ENCODE measurements around the gene FARP1. TPM values are rescaled to one million over a fixed set of nuclear protein-coding genes. Genes with fewer than 3 reads are reported as not detected.

The FARP1 gene
- total RNA-seq, 1 donor from 2014 or later = 128 TPM

DNA sequence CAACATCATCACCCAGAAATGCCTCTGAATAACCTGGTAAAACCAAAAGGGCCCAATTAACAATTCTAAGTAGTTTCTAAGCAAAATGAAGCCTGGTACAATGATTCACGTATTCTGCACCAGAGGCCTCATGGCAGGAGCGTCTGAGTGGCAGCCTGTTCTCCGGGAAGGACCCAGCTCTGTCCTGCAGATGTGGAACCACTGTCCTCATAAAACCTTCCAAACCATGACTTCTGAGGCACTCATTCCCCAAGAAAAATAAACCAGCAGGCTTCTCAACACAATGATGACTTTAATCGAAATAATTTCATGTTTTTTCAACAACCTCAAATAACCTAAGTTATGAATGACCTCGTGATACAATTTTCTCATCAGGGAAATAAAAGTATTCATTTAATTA, 344.1 kb downstream of the FARP1 start:
- no peak for DNase-seq (ENCODE audit: low read depth)
- Histone ChIP-seq H3K27ac (ENCODE audit: low read depth, low read length) (no peak overlapping the region), H3K36me3 (ENCODE audit: insufficient read depth, low read length) (no peaks in the 10 kb centered on the region), H3K4me2 (ENCODE audit: low read length) (no peak overlapping the region), H2AFZ (ENCODE audit: low read depth, low read length) (no peak overlapping the region), H3K79me2 (ENCODE audit: insufficient read depth, low read length) (peaks cover 94% of the 10 kb centered on the region), H4K20me1 (ENCODE audit: insufficient read depth, low read length) (peaks cover 58% of the 10 kb centered on the region), H3K27me3 (ENCODE audit: insufficient read depth, low read length) (no peaks in the 10 kb centered on the region), H3K9ac (ENCODE audit: low read length) (no peak overlapping the region), H3K4me3 (ENCODE audit: insufficient read depth, low read depth, low read length) (no peak overlapping the region), H3K4me1 (ENCODE audit: insufficient read depth, low read length) (peaks cover 54% of the 10 kb centered on the region), H3K9me3 (ENCODE audit: insufficient read depth, low read depth, low read length) (no peaks in the 10 kb centered on the region)
- H3K36me3 Mint-ChIP-seq (ENCODE audit: low read depth, unreplicated experiment) = peaks cover 13% of the 10 kb centered on the region
- peaks cover 60% of the 10 kb centered on the region for H3K4me1 Mint-ChIP-seq (ENCODE audit: low read depth, unreplicated experiment)
- peak; percentile 20 for FAIRE-seq
- H3K4me3 Mint-ChIP-seq (ENCODE audit: unreplicated experiment) = peak overlapping the region; percentile 24
- H3K9me3 Mint-ChIP-seq (ENCODE audit: unreplicated experiment) = no peaks in the 10 kb centered on the region
- TF ChIP-seq EZH2 (IDR thresholded peaks at IDR 0.05; ENCODE audit: insufficient read depth, low read length) = no peak
- TF ChIP-seq, protein P1, sequence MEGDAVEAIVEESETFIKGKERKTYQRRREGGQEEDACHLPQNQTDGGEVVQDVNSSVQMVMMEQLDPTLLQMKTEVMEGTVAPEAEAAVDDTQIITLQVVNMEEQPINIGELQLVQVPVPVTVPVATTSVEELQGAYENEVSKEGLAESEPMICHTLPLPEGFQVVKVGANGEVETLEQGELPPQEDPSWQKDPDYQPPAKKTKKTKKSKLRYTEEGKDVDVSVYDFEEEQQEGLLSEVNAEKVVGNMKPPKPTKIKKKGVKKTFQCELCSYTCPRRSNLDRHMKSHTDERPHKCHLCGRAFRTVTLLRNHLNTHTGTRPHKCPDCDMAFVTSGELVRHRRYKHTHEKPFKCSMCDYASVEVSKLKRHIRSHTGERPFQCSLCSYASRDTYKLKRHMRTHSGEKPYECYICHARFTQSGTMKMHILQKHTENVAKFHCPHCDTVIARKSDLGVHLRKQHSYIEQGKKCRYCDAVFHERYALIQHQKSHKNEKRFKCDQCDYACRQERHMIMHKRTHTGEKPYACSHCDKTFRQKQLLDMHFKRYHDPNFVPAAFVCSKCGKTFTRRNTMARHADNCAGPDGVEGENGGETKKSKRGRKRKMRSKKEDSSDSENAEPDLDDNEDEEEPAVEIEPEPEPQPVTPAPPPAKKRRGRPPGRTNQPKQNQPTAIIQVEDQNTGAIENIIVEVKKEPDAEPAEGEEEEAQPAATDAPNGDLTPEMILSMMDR (IDR thresholded peaks at IDR 0.05; ENCODE audit: insufficient read depth, low read depth, low read length) = no peak
- H3K27me3 Mint-ChIP-seq (ENCODE audit: low read depth, unreplicated experiment) = no peaks in the 10 kb centered on the region
- no peak overlapping the region for H3K27ac Mint-ChIP-seq (ENCODE audit: unreplicated experiment)

DNA sequence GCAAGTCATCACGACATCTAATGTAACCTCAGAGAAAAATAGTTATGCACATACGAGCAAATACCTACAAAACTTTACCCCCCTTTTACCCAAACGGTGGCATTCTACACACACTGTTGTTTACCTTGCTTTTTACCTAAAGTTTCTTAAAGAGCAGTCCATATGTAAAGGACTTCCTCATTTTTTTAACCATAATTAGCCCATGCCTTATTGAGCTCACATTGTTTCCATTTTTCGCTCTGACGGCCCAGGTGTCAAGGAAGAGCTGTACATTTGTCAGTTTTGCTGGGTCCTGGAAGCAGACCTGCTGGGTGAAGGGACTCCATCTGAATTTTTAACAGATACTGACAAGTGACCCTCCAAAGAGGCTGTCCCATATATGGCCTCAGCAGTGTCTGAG, 344.6 kb downstream of the FARP1 start:
- no peak for DNase-seq (ENCODE audit: low read depth)
- no peak overlapping the region for H3K4me2 ChIP-seq (ENCODE audit: low read length)
- no peaks in the 10 kb centered on the region for H3K27me3 Mint-ChIP-seq (ENCODE audit: low read depth, unreplicated experiment)
- TF ChIP-seq, protein P1 (IDR thresholded peaks at IDR 0.05; ENCODE audit: insufficient read depth, low read depth, low read length) = no peak
- TF ChIP-seq EZH2 (IDR thresholded peaks at IDR 0.05; ENCODE audit: insufficient read depth, low read length) = no peak
- H3K36me3 Mint-ChIP-seq (ENCODE audit: low read depth, unreplicated experiment) = peaks cover 13% of the 10 kb centered on the region
- no peak overlapping the region for H3K4me3 ChIP-seq (ENCODE audit: insufficient read depth, low read depth, low read length)
- peaks cover 64% of the 10 kb centered on the region for H4K20me1 ChIP-seq (ENCODE audit: insufficient read depth, low read length)
- no peaks in the 10 kb centered on the region for H3K27me3 ChIP-seq (ENCODE audit: insufficient read depth, low read length)
- peaks cover 49% of the 10 kb centered on the region for H3K4me1 ChIP-seq (ENCODE audit: insufficient read depth, low read length)
- no peak overlapping the region for H3K27ac ChIP-seq (ENCODE audit: low read depth, low read length)
- peaks cover 94% of the 10 kb centered on the region for H3K79me2 ChIP-seq (ENCODE audit: insufficient read depth, low read length)
- peaks cover 61% of the 10 kb centered on the region for H3K4me1 Mint-ChIP-seq (ENCODE audit: low read depth, unreplicated experiment)
- no peak overlapping the region for H2AFZ ChIP-seq (ENCODE audit: low read depth, low read length)
- H3K4me3 Mint-ChIP-seq (ENCODE audit: unreplicated experiment) = no peak overlapping the region
- H3K9me3 Mint-ChIP-seq (ENCODE audit: unreplicated experiment) = no peaks in the 10 kb centered on the region
- H3K9me3 ChIP-seq (ENCODE audit: insufficient read depth, low read depth, low read length) = no peaks in the 10 kb centered on the region
- no peak overlapping the region for H3K9ac ChIP-seq (ENCODE audit: low read length)
- H3K36me3 ChIP-seq (ENCODE audit: insufficient read depth, low read length) = no peaks in the 10 kb centered on the region
- H3K27ac Mint-ChIP-seq (ENCODE audit: unreplicated experiment) = peak overlapping the region; percentile 20
- FAIRE-seq = no peak

DNA sequence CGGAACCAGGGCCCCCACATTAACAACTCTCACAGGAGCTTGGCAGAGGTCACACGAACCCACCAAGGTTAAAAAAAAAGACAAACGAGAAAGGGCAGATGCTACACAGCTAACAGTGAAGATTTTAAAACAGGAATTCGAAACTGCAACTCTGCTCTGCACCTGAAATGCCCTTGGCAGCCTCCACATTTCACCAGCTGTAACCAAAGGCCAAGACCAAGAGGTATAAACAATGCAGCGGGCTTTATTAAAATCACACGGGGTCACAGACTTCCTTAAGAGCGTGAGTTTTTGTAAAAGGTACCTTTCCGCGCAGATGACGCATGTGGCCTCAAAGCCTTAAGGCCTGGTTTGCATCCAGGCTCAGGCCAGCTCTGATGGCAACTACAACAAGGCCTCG, 345.8 kb downstream of the FARP1 start:
- Histone ChIP-seq H3K4me1 (ENCODE audit: insufficient read depth, low read length) (peaks cover 37% of the 10 kb centered on the region), H3K9me3 (ENCODE audit: insufficient read depth, low read depth, low read length) (no peaks in the 10 kb centered on the region), H3K4me3 (ENCODE audit: insufficient read depth, low read depth, low read length) (no peak overlapping the region), H3K27me3 (ENCODE audit: insufficient read depth, low read length) (no peaks in the 10 kb centered on the region), H4K20me1 (ENCODE audit: insufficient read depth, low read length) (peaks cover 63% of the 10 kb centered on the region), H3K9ac (ENCODE audit: low read length) (no peak overlapping the region), H3K36me3 (ENCODE audit: insufficient read depth, low read length) (no peaks in the 10 kb centered on the region), H3K79me2 (ENCODE audit: insufficient read depth, low read length) (peaks cover 94% of the 10 kb centered on the region), H3K4me2 (ENCODE audit: low read length) (no peak overlapping the region), H3K27ac (ENCODE audit: low read depth, low read length) (no peak overlapping the region), H2AFZ (ENCODE audit: low read depth, low read length) (no peak overlapping the region)
- Mint-ChIP-seq H3K4me1 (ENCODE audit: low read depth, unreplicated experiment) (peaks cover 52% of the 10 kb centered on the region), H3K27ac (ENCODE audit: unreplicated experiment) (no peak overlapping the region), H3K36me3 (ENCODE audit: low read depth, unreplicated experiment) (peaks cover 13% of the 10 kb centered on the region), H3K27me3 (ENCODE audit: low read depth, unreplicated experiment) (no peaks in the 10 kb centered on the region), H3K9me3 (ENCODE audit: unreplicated experiment) (no peaks in the 10 kb centered on the region), H3K4me3 (ENCODE audit: unreplicated experiment) (no peak overlapping the region)
- no peak for TF ChIP-seq EZH2 (IDR thresholded peaks at IDR 0.05; ENCODE audit: insufficient read depth, low read length)
- TF ChIP-seq, protein P1 (IDR thresholded peaks at IDR 0.05; ENCODE audit: insufficient read depth, low read depth, low read length) = no peak
- FAIRE-seq (no peak), DNase-seq (ENCODE audit: low read depth) (no peak)

Data from astrocyte (in vitro differentiated cells and primary cell).